Epithelial cell of proximal tubule (primary cell): ENCODE measurements around the gene CFAP299. TPM values are rescaled to one million over a fixed set of nuclear protein-coding genes. Genes with fewer than 3 reads are reported as not detected.

Experiments
- DNase-seq: peaks from one replicate; pipeline ENCODE4 v3.0.0-alpha.2; 2011; ENCODE audit warnings: low read depth
- H3K4me3 ChIP-seq: 2 replicates; pipeline ENCODE4 v1.5.1; 2011; ENCODE audit warnings: low read depth, mild to moderate bottlenecking, low read length
- CTCF ChIP-seq: conservative IDR thresholded peaks from 2 replicates; pipeline ENCODE4 v1.5.1; 2012; ENCODE audit warnings: low read depth, mild to moderate bottlenecking, low read length
- total RNA-seq: library from RNA; depleted of rRNA; stranded (reverse); fragments of >200 nt; gene quantifications from 2 replicates; pipeline ENCODE4 v1.2.3, GENCODE V29; 2015

CFAP299 gene
- total RNA-seq, 1 donor from 2014 or later: not detected

GRCh38 chr4:80365928-80366327 is 30.4 kb downstream of the CFAP299 start:
- peak; percentile 91 for TF ChIP-seq CTCF
- H3K4me3 ChIP-seq: no peak overlapping the region
- DNase-seq: peak; percentile 12

GRCh38 chr4:80367737-80368136 is 32.2 kb downstream of the CFAP299 start:
- H3K4me3 ChIP-seq: no peak overlapping the region
- no peak for TF ChIP-seq CTCF
- DNase-seq: no peak

- H3K4me3 ChIP-seq: no peak overlapping the region
- no peak for DNase-seq
- no peak for TF ChIP-seq CTCF
Measured at GRCh38 chr4:80370635-80371034, 35.1 kb downstream of the CFAP299 start.

GRCh38 chr4:80371046-80371445 is 35.5 kb downstream of the CFAP299 start:
- TF ChIP-seq CTCF: no peak
- no peak for DNase-seq
- H3K4me3 ChIP-seq: no peak overlapping the region

GRCh38 chr4:80374180-80374579 is 38.6 kb downstream of the CFAP299 start:
- no peak overlapping the region for H3K4me3 ChIP-seq
- no peak for TF ChIP-seq CTCF
- no peak for DNase-seq

- H3K4me3 ChIP-seq: no peak overlapping the region
- no peak for TF ChIP-seq CTCF
- DNase-seq: no peak
Measured at GRCh38 chr4:80382090-80382832, 46.7 kb downstream of the CFAP299 start.
